Measurements from ENCODE around the gene PLEKHA4.

PLEKHA4 gene

DNA sequence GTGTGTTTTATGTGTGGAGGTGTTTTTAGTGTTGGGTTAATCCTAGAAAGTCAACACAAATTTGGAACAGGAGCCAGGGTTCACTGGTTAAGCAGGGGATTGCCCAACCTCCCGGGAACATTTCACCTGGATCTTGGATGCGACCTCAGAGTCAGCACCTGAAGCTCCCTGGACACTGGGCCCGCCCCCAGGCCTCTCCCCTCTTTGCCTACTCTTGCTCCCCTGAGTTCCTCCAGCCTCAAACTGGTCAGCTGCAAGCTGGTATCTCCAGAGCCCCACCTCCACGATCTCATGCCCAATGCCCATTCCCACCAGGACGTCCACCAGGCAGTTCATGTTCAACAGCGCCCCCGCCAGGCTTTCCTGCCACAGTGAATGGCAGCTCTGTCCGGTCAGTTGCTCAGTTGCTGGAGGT, 41.8 kb downstream of the PLEKHA4 start:
- no peak for DNase-seq (ENCODE audit: low spot score)

DNA sequence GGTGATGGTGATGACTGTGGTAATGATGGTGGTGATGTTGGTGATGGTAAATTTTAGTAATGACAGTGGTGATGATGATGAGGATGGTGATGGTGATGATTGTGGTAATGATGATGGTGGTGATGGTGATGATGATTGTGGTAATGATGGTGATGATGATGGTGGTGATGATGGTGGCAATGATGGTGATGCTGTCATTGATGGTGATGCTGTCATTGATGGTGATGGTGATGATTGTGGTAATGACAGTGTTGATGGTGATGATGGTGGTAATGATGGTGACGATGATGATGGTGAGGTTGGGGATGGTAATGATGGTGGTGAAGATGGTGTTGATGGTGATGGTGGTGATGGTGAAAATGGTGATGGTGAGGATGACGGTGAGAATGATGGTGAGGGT, 45.9 kb downstream of the PLEKHA4 start:
- no peak for DNase-seq (ENCODE audit: low spot score)

DNA sequence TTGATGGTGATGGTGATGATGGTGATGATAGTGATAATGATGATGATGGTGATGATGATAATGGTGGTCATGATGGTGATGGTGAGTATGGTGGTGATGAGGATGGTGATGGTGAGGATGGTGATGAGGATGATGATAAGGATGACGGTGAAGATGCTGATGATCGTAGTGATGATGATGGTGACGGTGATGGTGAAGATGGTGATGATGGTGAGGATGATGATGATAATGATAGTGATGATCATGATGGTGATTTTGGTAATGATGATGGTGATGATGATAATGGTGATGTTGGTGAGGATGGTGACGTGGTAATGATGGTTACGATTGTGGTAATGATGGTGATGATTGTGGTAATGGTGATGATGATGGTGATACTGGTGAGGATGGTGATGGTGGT, 46.8 kb downstream of the PLEKHA4 start:
- no peak for DNase-seq (ENCODE audit: low spot score)

DNA sequence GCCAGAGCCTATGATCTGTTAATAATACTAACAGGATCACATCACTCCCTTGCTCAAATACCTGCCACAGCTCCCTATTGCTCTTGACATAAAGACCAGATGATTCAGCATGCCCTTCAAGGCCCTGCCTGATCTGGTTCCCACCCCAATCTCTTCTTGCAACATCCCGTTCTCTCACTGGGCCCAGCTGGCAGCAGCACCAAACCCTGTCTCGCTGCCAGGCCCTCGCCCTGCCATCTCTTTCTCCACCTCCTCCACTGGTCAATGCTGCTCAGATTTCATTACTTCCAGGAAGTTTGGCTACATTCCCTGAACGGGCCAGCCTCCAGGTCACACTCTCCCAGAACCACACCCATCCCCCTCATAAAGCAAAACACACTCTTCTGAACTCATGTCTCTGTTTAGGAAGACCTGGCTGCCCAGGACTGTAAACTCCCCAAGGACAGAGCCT, 49.0 kb downstream of the PLEKHA4 start:
- DNase-seq (ENCODE audit: low spot score), result no peak

DNA sequence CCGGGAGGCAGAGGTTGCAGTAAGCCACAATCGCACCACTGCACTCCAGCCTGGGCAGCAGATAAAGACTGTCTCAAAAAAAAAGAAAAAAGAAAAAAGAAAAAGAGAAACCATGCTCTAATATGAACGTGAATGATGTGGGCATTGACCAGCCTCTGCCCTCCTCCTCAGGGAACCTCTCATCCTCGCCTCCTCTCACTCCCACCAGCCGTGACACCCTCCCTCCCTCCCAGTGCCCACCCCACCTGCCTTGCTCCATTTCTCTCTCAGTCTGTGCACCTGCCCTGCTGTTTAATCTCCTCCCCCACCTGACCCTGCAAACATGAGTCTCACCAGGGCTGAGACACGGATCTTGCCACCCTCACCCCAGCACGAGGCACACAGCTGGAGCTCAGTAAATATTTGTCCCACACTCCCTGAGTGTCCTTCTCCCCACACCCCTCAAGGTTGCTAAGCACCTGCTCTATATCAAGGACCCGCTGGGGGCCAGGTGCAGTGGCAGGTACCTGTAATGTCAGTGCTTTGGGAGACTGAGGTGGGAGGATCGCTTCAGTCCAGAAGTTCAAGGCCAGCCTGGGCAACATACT, 50.1 kb downstream of the PLEKHA4 start:
- no peak for DNase-seq (ENCODE audit: low spot score)

DNA sequence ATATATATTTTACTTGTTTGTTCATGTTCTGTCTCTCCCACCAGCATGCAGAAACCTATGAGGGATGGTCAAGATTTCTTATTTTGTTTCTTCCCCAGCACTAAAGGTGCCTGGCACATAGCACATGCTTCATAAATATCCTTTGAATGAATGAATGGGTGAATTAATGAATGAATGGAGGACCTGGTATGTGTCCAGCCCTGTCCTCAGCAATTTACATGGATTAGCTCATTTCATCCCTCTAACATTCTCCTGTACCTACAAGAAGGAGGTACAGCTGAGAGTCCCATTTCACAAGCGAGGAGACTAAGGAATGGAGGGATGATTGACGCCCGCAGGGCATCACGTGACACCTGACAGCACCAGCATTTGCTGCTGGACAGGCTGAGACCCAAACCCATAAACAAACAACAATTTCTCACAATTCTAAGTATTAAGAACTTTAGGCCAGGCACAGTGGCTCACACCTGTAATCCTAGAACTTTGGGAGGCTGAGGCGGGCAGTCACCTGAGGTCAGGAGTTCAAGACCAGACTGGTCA, 50.8 kb downstream of the PLEKHA4 start:
- DNase-seq (ENCODE audit: low spot score), result no peak

DNA sequence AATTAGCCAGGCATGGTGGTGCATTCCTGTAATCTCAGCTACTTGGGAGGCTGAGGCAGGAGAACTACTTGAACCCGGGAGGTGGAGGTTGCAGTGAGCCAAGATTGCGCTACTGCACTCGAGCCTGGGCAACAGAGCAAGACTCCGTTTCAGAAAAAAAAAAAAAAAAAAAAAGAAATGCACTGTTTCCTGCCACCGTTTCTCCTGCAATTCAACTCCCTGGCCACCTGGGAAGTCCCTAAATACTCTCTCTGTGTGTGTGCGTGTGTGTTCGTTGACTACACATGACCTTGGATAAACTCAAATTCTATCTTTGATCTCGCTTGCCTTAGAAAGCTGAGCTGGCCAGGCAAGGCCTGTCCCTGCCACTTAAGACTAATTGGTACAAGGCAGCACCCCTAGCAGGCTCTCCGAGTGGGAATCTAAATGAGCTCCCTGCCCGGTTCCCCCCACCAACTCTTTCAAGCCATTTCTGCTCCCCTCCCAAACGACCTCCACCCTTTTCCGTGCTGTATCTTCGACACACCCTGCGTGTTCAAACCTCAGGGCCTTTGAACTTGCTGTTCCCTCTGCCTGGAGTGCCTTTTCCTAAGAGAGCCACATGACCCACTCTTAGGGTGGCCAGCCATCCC, 52.4 kb downstream of the PLEKHA4 start:
- DNase-seq (ENCODE audit: low spot score), result no peak

DNA sequence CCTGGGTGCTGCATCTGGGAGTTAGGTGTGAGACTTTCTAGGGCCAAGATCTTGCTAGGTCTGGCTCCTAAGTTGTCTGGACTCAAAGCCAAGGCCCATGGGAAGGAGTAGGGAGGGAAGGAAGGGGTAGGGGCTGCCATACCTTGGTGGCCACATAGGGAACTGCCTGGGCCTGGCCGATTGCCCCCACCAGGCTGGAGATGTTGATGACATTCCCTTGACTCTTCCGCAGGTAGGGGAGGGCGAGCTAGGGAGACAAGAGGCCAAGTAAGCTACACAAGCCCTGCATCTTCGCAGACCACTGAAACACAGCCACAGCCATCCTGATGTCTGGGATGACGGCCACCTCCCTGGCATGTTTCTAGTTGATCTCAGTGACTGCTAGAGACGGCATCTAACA, 53.5 kb downstream of the PLEKHA4 start:
- DNase-seq (ENCODE audit: low spot score), result no peak

DNA sequence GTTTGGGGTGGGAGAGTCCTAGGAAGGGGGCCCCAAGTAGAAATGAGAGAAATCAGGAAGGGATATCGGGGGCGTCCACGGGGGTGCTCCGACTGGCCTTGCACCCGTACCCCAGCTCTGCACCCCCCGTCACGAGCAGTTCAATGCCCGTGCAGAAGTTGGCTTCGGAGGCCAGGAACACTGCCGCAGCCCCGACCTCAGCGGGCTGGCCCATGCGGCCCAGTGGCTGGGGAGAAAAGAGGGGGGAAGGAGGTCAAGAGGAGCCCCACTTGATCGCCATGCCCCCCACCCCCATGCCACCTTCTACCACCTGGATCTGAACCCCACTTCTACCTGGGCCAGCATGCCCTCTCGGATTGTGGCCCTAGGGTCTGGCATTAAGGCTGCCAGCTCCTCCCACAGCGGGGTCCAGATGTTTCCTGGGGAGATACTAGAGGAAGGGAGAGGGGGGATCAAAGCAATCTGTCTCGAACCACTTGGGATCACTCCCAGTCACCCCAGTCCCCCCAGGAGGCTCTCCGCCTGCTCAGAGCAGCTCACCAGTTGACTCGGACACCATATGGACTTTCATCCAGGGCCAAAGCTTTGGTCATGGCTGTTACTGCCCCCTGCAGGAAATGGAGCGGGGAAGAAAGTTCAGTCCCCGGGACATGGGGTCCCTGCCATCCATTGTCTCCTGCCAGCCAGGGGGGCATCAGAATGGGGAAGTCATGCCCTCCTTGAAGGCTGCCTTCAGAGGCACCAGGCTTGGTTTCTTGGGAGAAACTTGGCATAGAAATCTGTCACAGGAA, 55.1 kb downstream of the PLEKHA4 start:
- DNase-seq (ENCODE audit: low spot score), result no peak

DNA sequence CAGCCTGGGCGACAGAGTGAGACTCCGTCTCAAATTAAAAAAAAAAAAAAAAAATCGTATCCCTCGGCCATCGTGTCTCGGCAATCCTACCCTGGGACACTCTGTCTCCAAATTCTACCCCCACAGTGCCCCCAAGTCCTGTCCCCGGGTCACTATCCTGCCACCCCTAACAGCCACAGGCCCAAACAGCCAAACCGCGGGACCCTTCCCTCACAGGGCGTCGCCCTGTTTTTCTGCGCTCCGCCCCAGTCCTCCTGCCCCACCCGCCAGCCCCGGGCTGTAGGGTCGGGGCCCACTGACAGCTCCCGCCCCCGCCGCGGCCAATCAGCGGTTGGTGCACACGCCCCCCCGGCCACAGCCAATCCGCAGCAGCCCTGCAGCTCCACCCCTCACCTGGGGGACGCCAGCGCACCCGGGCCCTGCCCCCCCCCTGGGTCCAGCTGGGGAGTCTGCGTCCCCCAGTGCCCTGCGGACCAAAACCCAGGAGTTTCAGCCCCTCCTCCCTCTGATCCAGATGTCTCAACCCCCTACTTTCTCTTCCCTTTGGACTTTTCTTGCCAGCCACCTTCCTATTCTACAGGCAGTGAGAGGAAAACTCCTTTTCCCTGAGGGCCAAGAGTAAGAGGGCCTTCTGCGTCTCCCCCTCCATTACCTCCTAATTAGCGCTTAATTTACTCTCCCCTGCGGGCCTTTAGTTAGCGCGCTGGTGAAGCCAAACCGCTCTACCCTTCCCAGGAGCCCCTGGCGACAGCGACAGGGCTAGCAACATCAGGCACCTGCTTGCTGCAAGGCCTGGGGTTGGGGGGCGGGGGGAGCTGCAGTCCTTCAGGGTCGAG, 56.1 kb downstream of the PLEKHA4 start:
- peak; percentile 25 for DNase-seq (ENCODE audit: low spot score)

DNA sequence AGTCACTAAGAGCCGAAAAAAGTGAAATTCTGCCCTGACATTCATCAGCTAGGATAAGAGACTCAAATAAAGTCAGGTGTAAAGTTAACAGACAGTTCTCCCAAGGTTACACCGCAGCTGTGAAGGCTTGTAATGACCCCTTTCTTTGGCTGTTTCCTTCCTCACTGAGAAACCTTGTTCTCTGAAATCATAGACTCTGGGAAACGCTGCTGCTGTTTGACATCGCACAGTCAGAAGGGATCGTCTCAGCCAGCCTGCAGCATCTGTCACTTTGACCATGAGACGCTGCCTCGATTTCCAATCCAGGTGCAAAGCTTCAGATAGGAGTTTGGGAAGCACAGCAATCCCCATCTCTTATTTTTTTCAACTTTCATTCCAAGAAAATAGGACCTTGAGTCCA, 58.3 kb downstream of the PLEKHA4 start:
- DNase-seq (ENCODE audit: low spot score), result peak; percentile 15

DNA sequence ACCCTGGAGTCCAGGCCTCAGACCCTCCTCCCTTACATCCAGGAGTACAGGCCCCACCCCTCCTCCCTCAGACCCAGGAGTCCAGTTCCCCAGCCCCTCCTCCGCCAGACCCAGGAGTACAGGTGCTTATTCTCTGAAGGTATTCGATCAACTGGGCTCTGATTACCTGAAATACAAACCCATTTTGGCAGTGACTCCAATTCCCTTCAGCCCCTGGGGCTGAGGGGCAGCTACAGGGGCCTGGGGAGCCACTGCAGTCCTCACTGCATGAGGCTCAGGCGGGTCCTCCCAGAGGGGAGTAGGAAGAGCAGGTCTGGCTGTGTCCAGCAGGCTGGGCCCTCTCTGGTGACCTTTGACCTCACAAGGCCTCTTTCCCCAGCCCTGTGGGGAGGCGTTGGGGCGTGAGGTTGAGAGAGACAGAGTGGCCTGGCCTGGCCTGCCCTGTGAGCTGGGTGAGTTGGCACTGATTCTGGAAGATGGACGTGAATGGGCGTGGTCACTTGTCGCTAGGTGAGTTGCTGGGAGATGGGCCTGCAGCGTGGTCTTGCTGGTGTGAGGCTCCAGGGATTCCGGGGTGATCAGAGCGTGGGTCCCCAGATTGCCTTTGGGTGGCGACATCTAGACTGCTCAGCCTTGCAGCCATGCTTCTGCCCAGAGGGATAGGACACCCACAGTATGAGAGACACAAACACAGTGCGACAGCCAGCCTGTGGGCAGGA, 60.7 kb downstream of the PLEKHA4 start:
- no peak for DNase-seq (ENCODE audit: low spot score)

DNA sequence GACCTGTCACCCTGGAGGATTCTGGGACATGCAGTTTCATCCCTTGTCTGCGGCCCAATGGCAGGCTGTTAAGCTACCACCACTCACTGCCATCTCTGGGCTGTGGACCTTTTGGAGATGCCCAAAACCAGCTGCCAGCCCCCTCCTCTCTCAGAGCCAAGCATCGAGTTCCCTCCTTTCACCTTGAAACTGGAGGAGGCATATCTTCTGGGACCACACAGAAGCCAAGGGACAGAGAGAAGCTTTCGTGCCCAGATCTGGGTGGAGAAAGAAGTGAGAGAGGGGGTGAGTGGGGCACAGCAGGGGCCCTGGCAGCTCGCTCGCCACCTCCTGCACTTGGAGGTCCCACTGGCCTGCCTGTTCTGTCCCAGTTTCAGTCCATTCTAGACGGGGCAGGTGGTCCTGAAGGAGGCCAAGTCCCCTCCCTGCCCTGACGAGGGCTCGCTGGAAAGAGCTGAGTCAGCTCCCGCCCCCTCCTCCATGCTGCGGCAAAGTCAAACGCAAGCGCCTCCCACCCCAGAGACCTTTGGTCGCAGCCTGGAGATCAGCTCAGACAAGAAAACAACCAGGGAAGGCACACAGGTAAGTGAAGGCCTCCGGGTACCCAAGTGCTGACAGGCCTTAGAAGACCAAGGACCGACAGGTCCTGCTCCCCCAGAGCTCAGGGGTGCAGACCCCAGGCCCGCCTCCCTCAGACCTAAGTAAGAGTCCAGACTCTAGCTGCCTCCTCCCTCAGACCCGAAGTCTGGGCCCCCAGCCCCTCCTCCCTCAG, 61.4 kb downstream of the PLEKHA4 start:
- DNase-seq (ENCODE audit: low spot score), result no peak

DNA sequence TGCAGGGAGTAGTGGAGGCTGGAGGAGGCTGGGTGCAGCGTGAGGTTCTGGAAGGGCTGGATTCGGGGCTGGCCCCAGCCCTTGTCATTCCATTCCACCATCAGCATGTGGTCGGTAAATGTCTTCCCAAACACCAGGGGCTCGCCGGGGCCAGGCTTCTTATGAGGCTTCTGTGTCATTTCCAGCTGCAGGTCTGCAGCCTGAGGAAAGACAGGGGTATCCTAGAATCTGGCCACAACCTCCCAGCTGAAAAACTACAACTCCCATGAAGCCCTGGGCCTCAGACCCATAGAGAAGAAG, 61.9 kb downstream of the PLEKHA4 start:
- DNase-seq (ENCODE audit: low spot score), result peak; percentile 26

DNA sequence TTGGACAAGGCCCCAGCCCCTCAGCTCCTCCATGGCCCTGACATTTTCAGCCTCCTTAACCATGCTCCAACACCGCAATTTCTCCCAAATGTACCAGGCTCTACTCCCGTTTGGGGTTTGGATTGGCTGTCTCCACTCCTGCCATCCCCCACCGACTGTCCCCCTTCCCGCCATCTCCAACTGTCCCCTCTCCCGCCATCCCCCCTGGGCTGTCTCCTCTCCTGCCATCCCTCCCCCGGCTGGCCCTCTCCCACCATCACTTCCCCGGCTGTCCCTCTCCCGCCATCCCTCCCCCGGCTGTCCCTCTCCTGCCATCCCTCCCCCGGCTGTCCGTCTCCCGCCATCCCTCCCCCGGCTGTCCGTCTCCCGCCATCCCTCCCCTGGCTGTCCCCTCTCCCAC, 63.0 kb downstream of the PLEKHA4 start:
- no peak for DNase-seq (ENCODE audit: low spot score)

DNA sequence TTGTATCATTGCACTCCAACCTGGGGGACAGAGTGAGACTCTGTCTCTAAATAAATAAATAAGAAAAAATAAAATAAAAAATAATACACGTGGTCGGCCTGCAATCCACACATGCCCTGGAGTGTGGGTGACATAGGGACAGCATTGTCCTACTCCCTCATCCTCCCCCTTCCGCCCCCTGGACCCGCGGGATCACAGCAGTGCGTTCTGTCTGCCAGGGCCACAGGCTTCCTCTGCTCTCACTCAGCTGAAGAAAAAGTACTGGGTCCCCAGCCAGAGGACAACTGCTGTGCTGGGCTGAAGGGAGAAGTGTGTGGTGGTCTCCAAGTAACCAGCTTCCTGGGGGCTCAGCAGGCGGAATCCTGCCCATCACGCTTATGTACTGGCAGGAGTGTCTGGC, 63.9 kb downstream of the PLEKHA4 start:
- no peak for DNase-seq (ENCODE audit: low spot score)

DNA sequence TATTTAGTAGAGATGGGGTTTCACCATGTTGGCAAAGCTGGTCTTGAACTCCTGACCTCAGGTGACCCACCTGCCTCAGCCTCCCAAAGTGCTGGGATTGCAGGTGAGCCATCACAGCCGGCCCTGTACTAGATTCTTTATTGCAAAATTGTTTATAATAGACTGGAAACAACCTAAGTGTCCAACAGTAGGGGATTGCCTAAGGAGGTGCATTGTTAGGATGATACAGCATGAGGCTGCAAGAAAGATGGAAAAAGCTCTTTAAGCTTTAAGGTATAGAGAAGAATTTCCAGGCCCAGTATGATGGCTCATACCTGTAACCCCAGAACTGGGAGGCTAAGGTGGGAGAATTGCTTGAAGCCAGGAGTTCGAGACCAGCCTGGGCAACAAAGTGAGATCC, 65.8 kb downstream of the PLEKHA4 start:
- DNase-seq (ENCODE audit: low spot score), result no peak

DNA sequence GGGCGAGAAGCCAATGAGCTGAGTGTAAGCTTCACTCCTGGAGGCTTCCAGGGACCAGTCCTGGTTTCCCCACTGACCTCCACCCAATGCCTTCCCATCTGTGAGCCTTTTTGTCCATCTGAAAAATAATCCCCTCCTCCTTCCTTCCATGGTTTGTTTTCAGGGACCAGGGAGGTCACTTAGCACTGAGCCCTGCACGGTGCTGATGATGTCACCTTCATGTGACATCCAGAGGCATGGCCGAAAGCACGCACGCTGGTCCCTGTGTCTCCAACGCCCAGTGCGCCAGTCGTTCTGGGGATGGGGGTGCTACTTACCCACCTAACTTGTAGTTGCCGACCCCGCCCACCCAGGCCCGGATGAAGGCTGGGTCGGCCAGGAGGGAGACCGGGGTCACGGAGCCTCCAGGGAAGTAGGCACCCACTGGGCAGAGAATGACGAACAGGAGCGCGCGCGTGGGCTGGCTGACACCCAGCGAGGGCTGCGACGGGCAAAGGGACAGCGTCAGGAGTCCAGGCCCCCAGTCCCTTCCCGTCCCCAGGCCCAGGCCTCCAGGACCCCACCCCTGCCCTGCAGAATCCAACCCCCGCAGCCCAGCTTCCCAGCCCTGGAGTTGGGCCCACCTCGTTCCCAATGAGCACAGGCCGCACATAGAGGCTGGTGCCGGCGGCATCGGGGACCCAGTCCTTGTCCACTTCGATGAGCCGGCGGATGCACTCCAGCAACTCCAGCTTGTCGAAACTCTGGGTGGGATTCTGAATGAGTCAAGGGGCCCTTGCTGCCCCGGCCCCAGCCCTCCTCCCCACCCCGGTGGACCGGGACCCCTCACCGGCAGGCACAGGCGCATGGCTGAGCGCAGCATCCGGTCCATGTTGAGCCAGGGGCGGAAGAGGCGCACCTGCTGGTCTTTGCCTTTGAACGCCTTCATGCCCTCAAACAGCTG, 68.8 kb downstream of the PLEKHA4 start:
- DNase-seq (ENCODE audit: low spot score), result no peak

DNA sequence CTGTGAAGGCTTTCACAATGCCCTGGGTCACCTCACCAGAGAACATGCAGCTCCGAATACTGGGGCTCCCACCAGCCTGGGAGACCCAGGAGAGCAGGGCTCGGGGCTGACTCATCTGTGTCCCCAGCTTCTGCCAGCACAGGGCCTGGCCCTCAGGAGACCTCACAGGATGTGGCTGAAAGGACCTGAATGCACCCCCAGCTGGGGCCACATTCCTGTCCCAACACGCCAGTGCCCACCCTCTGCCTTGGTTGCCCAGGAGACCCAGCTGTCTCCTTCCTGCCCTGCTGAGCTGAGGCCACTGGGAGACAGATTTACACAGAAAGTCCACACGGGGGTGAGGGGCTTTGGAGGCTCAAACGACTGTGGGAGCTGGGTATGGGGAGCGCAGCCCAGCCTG, 69.5 kb downstream of the PLEKHA4 start:
- DNase-seq (ENCODE audit: low spot score), result no peak

DNA sequence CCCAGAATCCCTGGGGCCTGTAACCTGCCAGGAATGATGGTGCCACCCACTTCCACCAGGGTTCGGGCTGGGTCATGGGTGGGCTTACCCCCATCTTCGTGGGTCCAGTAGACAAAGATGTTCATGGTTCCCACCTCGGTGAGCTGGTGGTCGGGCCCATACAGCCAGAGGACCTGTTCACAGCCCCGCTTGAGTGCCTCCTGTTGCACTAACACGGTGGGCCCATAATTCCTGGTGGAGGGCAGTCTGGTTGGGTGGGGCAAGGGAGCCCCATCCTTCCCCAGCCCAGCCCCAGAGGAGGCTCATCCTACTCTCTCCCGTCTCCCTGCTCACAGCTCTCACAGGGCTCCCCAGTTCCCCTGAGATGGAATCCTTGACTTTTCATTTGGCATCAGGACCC, 71.3 kb downstream of the PLEKHA4 start:
- no peak for DNase-seq (ENCODE audit: low spot score)

Data from kidney capillary endothelial cell (primary cell).